Karpas-422 (cell line): ENCODE results near the gene ADAMTSL4. TPM values are rescaled to one million over a fixed set of nuclear protein-coding genes. Genes with fewer than 3 reads are reported as not detected.

Source experiments
- DNase-seq: peaks from one replicate; pipeline ENCODE4 v3.0.0-alpha.2; 2015
- H2AFZ ChIP-seq: fragments of 200-600 bp; sonication (generic); 2 replicates; pipeline ENCODE4 v1.6.1; 2014; ENCODE audit warnings: antibody characterized with exemption, low read length, mixed read lengths
- H3K27ac ChIP-seq: fragments of 200-600 bp; sonication (generic); 2 replicates; pipeline ENCODE4 v1.5.1; 2014; ENCODE audit warnings: mild to moderate bottlenecking, low read length, moderate library complexity
- H3K27me3 ChIP-seq: fragments of 200-600 bp; sonication (generic); 2 replicates; pipeline ENCODE4 v1.6.1; 2014; ENCODE audit warnings: low read length, mixed read lengths
- H3K36me3 ChIP-seq: fragments of 200-600 bp; sonication (generic); 2 replicates; pipeline ENCODE4 v1.6.1; 2014; ENCODE audit warnings: low read length, mixed read lengths; ENCODE audit not compliant: insufficient read depth
- H3K4me1 ChIP-seq: fragments of 200-600 bp; sonication (generic); 2 replicates; pipeline ENCODE4 v1.6.1; 2014; ENCODE audit warnings: mild to moderate bottlenecking, low read length, mixed read lengths
- H3K4me2 ChIP-seq: fragments of 200-600 bp; sonication (generic); 2 replicates; pipeline ENCODE4 v1.6.1; 2014; ENCODE audit warnings: low read length, low read depth, mild to moderate bottlenecking; ENCODE audit not compliant: poor library complexity, severe bottlenecking
- H3K4me3 ChIP-seq: fragments of 200-600 bp; sonication (generic); 2 replicates; pipeline ENCODE4 v1.5.1; 2014; ENCODE audit warnings: mild to moderate bottlenecking, antibody characterized with exemption, low read length, mixed read lengths
- H3K79me2 ChIP-seq: fragments of 200-600 bp; sonication (generic); 2 replicates; pipeline ENCODE4 v1.6.1; 2014; ENCODE audit warnings: mild to moderate bottlenecking, low read length, mixed read lengths
- H3K9ac ChIP-seq: fragments of 200-600 bp; sonication (generic); 2 replicates; pipeline ENCODE4 v1.6.0; 2014; ENCODE audit warnings: low read length
- H3K9me2 ChIP-seq: fragments of 200-600 bp; sonication (generic), shearing (Covaris generic); replicated peaks from 2 replicates; pipeline ENCODE4 v1.6.0; 2014; ENCODE audit warnings: mild to moderate bottlenecking, low read length, moderate library complexity; ENCODE audit not compliant: insufficient read depth
- H3K9me3 ChIP-seq: fragments of 300-700, 200-600 bp; sonication (generic); 2 replicates; pipeline ENCODE4 v1.6.1; 2014; ENCODE audit warnings: low read length, mixed read lengths
- H4K20me1 ChIP-seq: fragments of 200-600 bp; sonication (generic); 2 replicates; pipeline ENCODE4 v1.6.1; 2014; ENCODE audit warnings: mild to moderate bottlenecking, antibody characterized with exemption, low read length, low read depth; ENCODE audit not compliant: insufficient read depth
- small RNA-seq: library from RNA; depleted of rRNA; stranded (forward); fragments of <200 nt; gene quantifications from one replicate; pipeline ENCODE3, GENCODE V24; 2014
- total RNA-seq: library from RNA; depleted of rRNA; stranded (reverse); fragments of >200 nt; shearing (Covaris generic); gene quantifications from 2 replicates; pipeline ENCODE4 v1.2.3, GENCODE V29; 2014; ENCODE audit warnings: low replicate concordance; rRNA removed

The ADAMTSL4 gene
- total RNA-seq, 1 experiment from 2014 or later: not detected

DNA sequence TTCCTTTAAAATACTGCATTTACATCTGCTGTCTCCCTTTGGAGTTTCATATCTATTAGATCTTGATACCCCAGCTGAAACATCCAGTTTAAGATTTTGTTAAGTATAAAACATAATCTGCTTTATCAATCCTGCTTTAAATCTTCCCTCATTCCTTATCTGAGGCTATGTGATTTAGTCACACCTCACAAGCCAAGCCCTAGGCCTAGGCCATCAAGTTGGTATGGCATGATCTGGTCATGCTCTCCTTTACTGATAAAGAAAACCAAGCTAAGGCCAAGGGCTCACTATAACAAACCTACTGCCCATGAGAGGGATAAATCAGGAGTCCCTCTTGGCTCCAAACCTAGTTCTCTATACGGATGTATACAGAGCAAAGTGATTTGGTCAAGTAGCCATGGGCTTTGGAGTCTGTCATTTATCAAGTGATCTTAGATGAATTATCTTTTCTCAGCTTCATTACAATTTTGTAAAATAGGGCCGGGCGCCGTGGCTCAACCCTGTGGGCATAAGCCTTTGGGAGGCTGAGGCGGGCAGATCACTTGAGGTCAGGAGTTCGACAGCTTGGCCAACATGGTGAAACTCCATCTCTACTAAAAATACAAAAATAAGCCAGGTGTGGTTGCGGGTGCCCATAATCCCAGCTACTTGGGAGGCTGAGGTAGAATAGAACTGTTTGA lies 57.4 kb downstream of the ADAMTSL4 start:
- H2AFZ ChIP-seq: no peak overlapping the region
- H3K27me3 ChIP-seq: no peaks in the 10 kb centered on the region
- H3K36me3 ChIP-seq: no peaks in the 10 kb centered on the region; the same call in 1 of the 2 replicates
- H3K4me2 ChIP-seq: no peak overlapping the region
- no peak overlapping the region for H3K27ac ChIP-seq
- H3K9ac ChIP-seq: no peak overlapping the region
- H3K9me3 ChIP-seq: no peaks in the 10 kb centered on the region
- H3K9me2 ChIP-seq: no peaks in the 10 kb centered on the region
- H4K20me1 ChIP-seq: no peaks in the 10 kb centered on the region
- DNase-seq: no peak
- peaks cover 15% of the 10 kb centered on the region for H3K4me1 ChIP-seq
- no peaks in the 10 kb centered on the region; the same call in 1 of the 2 replicates for H3K79me2 ChIP-seq
- no peak overlapping the region for H3K4me3 ChIP-seq

DNA sequence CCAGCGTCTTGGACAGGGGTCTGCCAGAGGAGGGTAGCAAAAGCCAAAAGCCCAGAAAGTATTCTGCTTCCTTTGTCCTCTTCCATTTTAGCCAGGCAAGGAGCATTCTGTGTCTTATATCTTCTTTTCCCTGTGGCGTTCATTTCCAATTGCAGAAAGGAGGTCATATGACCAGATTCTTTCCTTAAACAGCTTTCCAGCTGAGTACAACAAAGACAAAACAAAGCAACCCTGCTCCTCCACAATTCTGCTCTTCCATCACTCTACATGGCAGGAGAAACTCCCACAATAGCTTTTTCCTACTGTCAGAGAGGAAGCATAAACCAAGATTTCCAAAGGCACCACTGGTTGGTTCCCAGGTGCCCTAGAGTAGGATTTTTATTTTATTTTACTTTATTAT lies 60.5 kb downstream of the ADAMTSL4 start:
- H4K20me1 ChIP-seq: no peaks in the 10 kb centered on the region
- peak overlapping the region; percentile 90 for H3K27ac ChIP-seq
- H3K9ac ChIP-seq: no peak overlapping the region
- no peak overlapping the region for H2AFZ ChIP-seq
- H3K9me2 ChIP-seq: no peaks in the 10 kb centered on the region
- H3K4me3 ChIP-seq: no peak overlapping the region
- H3K9me3 ChIP-seq: no peaks in the 10 kb centered on the region
- no peak overlapping the region for H3K4me2 ChIP-seq
- no peaks in the 10 kb centered on the region; the same call in 1 of the 2 replicates for H3K79me2 ChIP-seq
- H3K36me3 ChIP-seq: peaks cover 4% of the 10 kb centered on the region
- no peak for DNase-seq
- H3K4me1 ChIP-seq: peaks cover 44% of the 10 kb centered on the region
- no peaks in the 10 kb centered on the region for H3K27me3 ChIP-seq

Small RNA genes lying within 50 kb of the gene (small RNA-seq; reads per million reads assigned to genes)
- gene MIR4257 (not detected), gene RF00015 (not detected), gene RF00561 (not detected), gene RN7SL473P (not detected), gene RN7SL600P (not detected)

Other genes starting within 250 kb of the ADAMTSL4 start
- gene PRPF3, start 227.9 kb upstream of the ADAMTSL4 start, total RNA-seq: 50.5 and 51.6 TPM in 2 replicates
- 17.9 and 29.9 TPM in 2 replicates for gene RPRD2, start 185.3 kb upstream of the ADAMTSL4 start, total RNA-seq
- 38.3 and 77.2 TPM in 2 replicates for gene TARS2, start 62.0 kb upstream of the ADAMTSL4 start, total RNA-seq
- gene ECM1, start 41.3 kb upstream of the ADAMTSL4 start, total RNA-seq: 2.2 and 7.2 TPM in 2 replicates
- 0.54 TPM in 1 of 2 replicates, not detected in the other for gene FALEC, start 33.7 kb upstream of the ADAMTSL4 start, total RNA-seq
- 141 and 150 TPM in 2 replicates for gene MCL1, start 30.2 kb downstream of the ADAMTSL4 start, total RNA-seq
- gene ENSA, start 80.2 kb downstream of the ADAMTSL4 start, total RNA-seq: 113 and 121 TPM in 2 replicates
- 15.2 and 28.1 TPM in 2 replicates for gene GOLPH3L, start 147.7 kb downstream of the ADAMTSL4 start, total RNA-seq
- gene HORMAD1, start 171.5 kb downstream of the ADAMTSL4 start, total RNA-seq: 0.51 and 2.8 TPM in 2 replicates
- gene CTSS, start 216.4 kb downstream of the ADAMTSL4 start, total RNA-seq: 136 and 160 TPM in 2 replicates